WTC11 (cell line): ENCODE measurements around the gene CMYA5. TPM values are rescaled to one million over a fixed set of nuclear protein-coding genes. Genes with fewer than 3 reads are reported as not detected.
"Not testable (repeated sequence)": the region's sequence is repeated elsewhere in the genome, so short reads cannot be mapped to it uniquely, and the experiment has no call there.

Experiments used
- ATAC-seq: fragments of 200-7000 bp; cut with Tn5 transposase; 2 replicates; pipeline ENCODE4 v1.10.0; 2021; ENCODE audit warnings: mild to moderate bottlenecking, moderate library complexity
- CTCF ChIA-PET: fragments of 300-600 bp; sonication (Branson Sonifier 250); formaldehyde crosslinking; loops from one replicate; lab custom pipeline; 2021; ENCODE audit warnings: antibody characterized with exemption; lab: Charles Lee
- POLR2A ChIA-PET: fragments of 350-600 bp; sonication (Branson Sonifier 250); formaldehyde crosslinking; loops from one replicate; lab custom pipeline; 2021; ENCODE audit warnings: antibody characterized with exemption; lab: Charles Lee
- DNase-seq: peaks from one replicate; pipeline ENCODE4 v3.0.0; 2021; ENCODE audit warnings: low spot score
- H3K27ac Mint-ChIP-seq: 2 replicates; pipeline ENCODE4 v1.8.0; 2021; ENCODE audit warnings: mixed read lengths
- H3K27me3 Mint-ChIP-seq: 2 replicates; pipeline ENCODE4 v1.8.0; 2021; ENCODE audit warnings: low read depth, mild to moderate bottlenecking, moderate library complexity, mixed read lengths
- H3K36me3 Mint-ChIP-seq: 2 replicates; pipeline ENCODE4 v1.8.0; 2021; ENCODE audit warnings: mixed read lengths
- H3K4me1 Mint-ChIP-seq: 2 replicates; pipeline ENCODE4 v1.8.0; 2022; ENCODE audit warnings: mixed read lengths
- H3K4me3 Mint-ChIP-seq: 2 replicates; pipeline ENCODE4 v1.8.0; 2021; ENCODE audit warnings: mild to moderate bottlenecking, moderate library complexity, mixed read lengths
- H3K9me3 Mint-ChIP-seq: 2 replicates; pipeline ENCODE4 v1.8.0; 2021; ENCODE audit warnings: mixed read lengths
- CREM ChIP-seq: sonication (generic); formaldehyde crosslinking; IDR thresholded peaks from 2 replicates; pipeline ENCODE4 v1.8.1; 2022; ENCODE audit warnings: mild to moderate bottlenecking, missing genetic modification reagents, moderate library complexity
- EMX1 ChIP-seq: fragments of 250-450 bp; sonication (Bioruptor Pico); IDR thresholded peaks from 2 replicates; pipeline ENCODE4 v1.8.0; 2021; ENCODE audit warnings: mild to moderate bottlenecking
- ETV6 ChIP-seq: sonication (generic); formaldehyde crosslinking; IDR thresholded peaks from 2 replicates; pipeline ENCODE4 v1.8.1; 2022; ENCODE audit warnings: mild to moderate bottlenecking, missing genetic modification reagents
- GABPB1 ChIP-seq: sonication (generic); formaldehyde crosslinking; IDR thresholded peaks from 2 replicates; pipeline ENCODE4 v1.8.1; 2023; ENCODE audit warnings: mild to moderate bottlenecking, missing genetic modification reagents
- JAZF1 ChIP-seq: fragments of 250-450 bp; sonication (Bioruptor Pico); IDR thresholded peaks from 2 replicates; pipeline ENCODE4 v1.9.0; 2021; ENCODE audit warnings: moderate library complexity, mild to moderate bottlenecking, inconsistent platforms
- MYBL2 ChIP-seq: sonication (generic); formaldehyde crosslinking; IDR thresholded peaks from 2 replicates; pipeline ENCODE4 v1.8.1; 2023; ENCODE audit warnings: mild to moderate bottlenecking, moderate library complexity, missing genetic modification reagents
- NR2C2 ChIP-seq: sonication (generic); formaldehyde crosslinking; IDR thresholded peaks from 2 replicates; pipeline ENCODE4 v1.8.0; 2022; ENCODE audit warnings: mild to moderate bottlenecking, missing genetic modification reagents
- NR3C1 ChIP-seq: sonication (generic); formaldehyde crosslinking; conservative IDR thresholded peaks from 2 replicates; pipeline ENCODE4 v1.8.1; 2023; ENCODE audit warnings: low read depth, mild to moderate bottlenecking, missing genetic modification reagents
- PRRX2 ChIP-seq: fragments of 250-450 bp; sonication (Bioruptor Pico); IDR thresholded peaks from 2 replicates; pipeline ENCODE4 v1.8.0; 2021; ENCODE audit warnings: mild to moderate bottlenecking
- RELA ChIP-seq: sonication (generic); formaldehyde crosslinking; IDR thresholded peaks from 2 replicates; pipeline ENCODE4 v1.8.1; 2022; ENCODE audit warnings: missing genetic modification reagents, mild to moderate bottlenecking, borderline replicate concordance
- RORB ChIP-seq: fragments of 250-450 bp; sonication (Bioruptor Pico); IDR thresholded peaks from 2 replicates; pipeline ENCODE4 v1.9.0; 2021; ENCODE audit warnings: mild to moderate bottlenecking
- SOX15 ChIP-seq: fragments of 250-450 bp; sonication (Bioruptor Pico); IDR thresholded peaks from 2 replicates; pipeline ENCODE4 v1.9.0; 2021; ENCODE audit warnings: mild to moderate bottlenecking
- TEAD4 ChIP-seq: sonication (generic); formaldehyde crosslinking; IDR thresholded peaks from 2 replicates; pipeline ENCODE4 v1.8.0; 2022; ENCODE audit warnings: mild to moderate bottlenecking, missing genetic modification reagents
- TP53 ChIP-seq: sonication (generic); formaldehyde crosslinking; IDR thresholded peaks from 2 replicates; pipeline ENCODE4 v1.8.1; 2023; ENCODE audit warnings: mild to moderate bottlenecking, missing genetic modification reagents
- ZBTB21 ChIP-seq: sonication (generic); formaldehyde crosslinking; IDR thresholded peaks from 2 replicates; pipeline ENCODE4 v1.8.1; 2023; ENCODE audit warnings: mild to moderate bottlenecking, missing genetic modification reagents, borderline replicate concordance
- ZNF121 ChIP-seq: sonication (generic); formaldehyde crosslinking; IDR thresholded peaks from 2 replicates; pipeline ENCODE4 v1.8.0; 2023; ENCODE audit warnings: missing genetic modification reagents
- ZNF219 ChIP-seq: sonication (generic); formaldehyde crosslinking; IDR thresholded peaks from 2 replicates; pipeline ENCODE4 v1.8.0; 2023; ENCODE audit warnings: missing genetic modification reagents, mild to moderate bottlenecking, borderline replicate concordance
- ZNF232 ChIP-seq: sonication (generic); formaldehyde crosslinking; IDR thresholded peaks from 2 replicates; pipeline ENCODE4 v1.8.0; 2022; ENCODE audit warnings: mild to moderate bottlenecking, missing genetic modification reagents
- ZNF671 ChIP-seq: fragments of 250-450 bp; sonication (Bioruptor Pico); IDR thresholded peaks from 2 replicates; pipeline ENCODE4 v1.8.0; 2021; ENCODE audit warnings: mild to moderate bottlenecking
- total RNA-seq: library from RNA; stranded (reverse); gene quantifications from 3 replicates; pipeline ENCODE4 v1.2.3, GENCODE V29; 2021
- TF ChIP-seq, protein P1 (sequence below): sonication (generic); formaldehyde crosslinking; IDR thresholded peaks from 2 replicates; pipeline ENCODE4 v1.8.1; 2023; ENCODE audit warnings: mild to moderate bottlenecking, missing genetic modification reagents, borderline replicate concordance
- TF ChIP-seq, protein P2 (sequence below): sonication (generic); formaldehyde crosslinking; IDR thresholded peaks from 2 replicates; pipeline ENCODE4 v1.8.1; 2023; ENCODE audit warnings: mild to moderate bottlenecking, missing genetic modification reagents
- TF ChIP-seq, protein P3 (sequence below): sonication (generic); formaldehyde crosslinking; IDR thresholded peaks from 2 replicates; pipeline ENCODE4 v1.8.0; 2022; ENCODE audit warnings: mild to moderate bottlenecking, missing genetic modification reagents
- TF ChIP-seq, protein P4 (sequence below): sonication (generic); formaldehyde crosslinking; IDR thresholded peaks from 2 replicates; pipeline ENCODE4 v1.8.0; 2023; ENCODE audit warnings: missing genetic modification reagents
- TF ChIP-seq, protein P5 (sequence below): sonication (generic); formaldehyde crosslinking; IDR thresholded peaks from 2 replicates; pipeline ENCODE4 v1.8.0; 2022; ENCODE audit warnings: mild to moderate bottlenecking, missing genetic modification reagents
- TF ChIP-seq, protein P6 (sequence below): sonication (generic); formaldehyde crosslinking; IDR thresholded peaks from 2 replicates; pipeline ENCODE4 v1.8.1; 2022; ENCODE audit warnings: low read depth, mild to moderate bottlenecking, moderate library complexity, missing genetic modification reagents, borderline replicate concordance

The CMYA5 gene
- total RNA-seq, 1 experiment from 2014 or later, result 1.2 TPM

DNA sequence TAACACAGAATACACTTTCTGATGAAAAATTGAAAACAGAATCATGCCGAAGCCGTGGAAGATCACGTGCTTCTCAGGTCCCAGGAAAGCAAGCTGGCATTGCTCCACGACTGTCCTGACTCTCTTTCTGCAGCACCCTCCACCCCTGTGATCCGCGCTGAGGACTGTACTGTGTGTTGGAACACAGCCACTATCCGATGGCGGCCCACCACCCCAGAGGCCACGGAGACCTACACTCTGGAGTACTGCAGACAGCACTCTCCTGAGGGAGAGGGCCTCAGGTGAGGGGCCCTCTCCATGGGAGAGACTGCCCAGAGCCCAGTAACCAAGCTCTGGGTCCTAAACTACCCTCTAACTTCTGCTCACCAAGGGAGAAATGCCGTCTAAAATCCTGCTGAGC is 73.3 kb downstream of the CMYA5 start:
- H3K9me3 Mint-ChIP-seq, result peaks cover 14% of the 10 kb centered on the region
- CTCF ChIA-PET, result interaction anchor here (1.5 to 2.1 kb wide), 2 partner anchors 11 to 60 kb away, joined by 3 to 14 read pairs; no protein-coding TSS in a partner anchor
- H3K4me1 Mint-ChIP-seq, result no peaks in the 10 kb centered on the region
- TF ChIP-seq PRRX2 (CRISPR knock-in tag) (no peak), ZBTB21 (CRISPR knock-in tag) (no peak), NR2C2 (CRISPR knock-in tag) (no peak), ZNF121 (no peak), ZNF219 (CRISPR knock-in tag) (no peak), RELA (no peak), GABPB1 (CRISPR knock-in tag) (no peak), ZNF232 (CRISPR knock-in tag) (no peak), RORB (CRISPR knock-in tag) (no peak), JAZF1 (CRISPR knock-in tag) (no peak), ETV6 (CRISPR knock-in tag) (no peak), TEAD4 (CRISPR knock-in tag) (no peak), TP53 (CRISPR knock-in tag) (no peak), NR3C1 (CRISPR knock-in tag) (no peak), MYBL2 (CRISPR knock-in tag) (no peak)
- TF ChIP-seq, protein P1, sequence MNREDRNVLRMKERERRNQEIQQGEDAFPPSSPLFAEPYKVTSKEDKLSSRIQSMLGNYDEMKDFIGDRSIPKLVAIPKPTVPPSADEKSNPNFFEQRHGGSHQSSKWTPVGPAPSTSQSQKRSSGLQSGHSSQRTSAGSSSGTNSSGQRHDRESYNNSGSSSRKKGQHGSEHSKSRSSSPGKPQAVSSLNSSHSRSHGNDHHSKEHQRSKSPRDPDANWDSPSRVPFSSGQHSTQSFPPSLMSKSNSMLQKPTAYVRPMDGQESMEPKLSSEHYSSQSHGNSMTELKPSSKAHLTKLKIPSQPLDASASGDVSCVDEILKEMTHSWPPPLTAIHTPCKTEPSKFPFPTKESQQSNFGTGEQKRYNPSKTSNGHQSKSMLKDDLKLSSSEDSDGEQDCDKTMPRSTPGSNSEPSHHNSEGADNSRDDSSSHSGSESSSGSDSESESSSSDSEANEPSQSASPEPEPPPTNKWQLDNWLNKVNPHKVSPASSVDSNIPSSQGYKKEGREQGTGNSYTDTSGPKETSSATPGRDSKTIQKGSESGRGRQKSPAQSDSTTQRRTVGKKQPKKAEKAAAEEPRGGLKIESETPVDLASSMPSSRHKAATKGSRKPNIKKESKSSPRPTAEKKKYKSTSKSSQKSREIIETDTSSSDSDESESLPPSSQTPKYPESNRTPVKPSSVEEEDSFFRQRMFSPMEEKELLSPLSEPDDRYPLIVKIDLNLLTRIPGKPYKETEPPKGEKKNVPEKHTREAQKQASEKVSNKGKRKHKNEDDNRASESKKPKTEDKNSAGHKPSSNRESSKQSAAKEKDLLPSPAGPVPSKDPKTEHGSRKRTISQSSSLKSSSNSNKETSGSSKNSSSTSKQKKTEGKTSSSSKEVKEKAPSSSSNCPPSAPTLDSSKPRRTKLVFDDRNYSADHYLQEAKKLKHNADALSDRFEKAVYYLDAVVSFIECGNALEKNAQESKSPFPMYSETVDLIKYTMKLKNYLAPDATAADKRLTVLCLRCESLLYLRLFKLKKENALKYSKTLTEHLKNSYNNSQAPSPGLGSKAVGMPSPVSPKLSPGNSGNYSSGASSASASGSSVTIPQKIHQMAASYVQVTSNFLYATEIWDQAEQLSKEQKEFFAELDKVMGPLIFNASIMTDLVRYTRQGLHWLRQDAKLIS, result no peak
- TF ChIP-seq, protein P2, sequence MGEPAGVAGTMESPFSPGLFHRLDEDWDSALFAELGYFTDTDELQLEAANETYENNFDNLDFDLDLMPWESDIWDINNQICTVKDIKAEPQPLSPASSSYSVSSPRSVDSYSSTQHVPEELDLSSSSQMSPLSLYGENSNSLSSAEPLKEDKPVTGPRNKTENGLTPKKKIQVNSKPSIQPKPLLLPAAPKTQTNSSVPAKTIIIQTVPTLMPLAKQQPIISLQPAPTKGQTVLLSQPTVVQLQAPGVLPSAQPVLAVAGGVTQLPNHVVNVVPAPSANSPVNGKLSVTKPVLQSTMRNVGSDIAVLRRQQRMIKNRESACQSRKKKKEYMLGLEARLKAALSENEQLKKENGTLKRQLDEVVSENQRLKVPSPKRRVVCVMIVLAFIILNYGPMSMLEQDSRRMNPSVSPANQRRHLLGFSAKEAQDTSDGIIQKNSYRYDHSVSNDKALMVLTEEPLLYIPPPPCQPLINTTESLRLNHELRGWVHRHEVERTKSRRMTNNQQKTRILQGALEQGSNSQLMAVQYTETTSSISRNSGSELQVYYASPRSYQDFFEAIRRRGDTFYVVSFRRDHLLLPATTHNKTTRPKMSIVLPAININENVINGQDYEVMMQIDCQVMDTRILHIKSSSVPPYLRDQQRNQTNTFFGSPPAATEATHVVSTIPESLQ (CRISPR knock-in tag), result no peak
- TF ChIP-seq, protein P3, sequence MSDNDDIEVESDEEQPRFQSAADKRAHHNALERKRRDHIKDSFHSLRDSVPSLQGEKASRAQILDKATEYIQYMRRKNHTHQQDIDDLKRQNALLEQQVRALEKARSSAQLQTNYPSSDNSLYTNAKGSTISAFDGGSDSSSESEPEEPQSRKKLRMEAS (CRISPR knock-in tag), result no peak
- TF ChIP-seq, all 79 proteins: peak for 0
- Mint-ChIP-seq H3K27me3 (peaks cover under 1% of the 10 kb centered on the region), H3K36me3 (peaks cover under 1% of the 10 kb centered on the region), H3K4me3 (no peak overlapping the region), H3K27ac (no peak overlapping the region)
- DNase-seq (no peak), ATAC-seq (no peak)
- POLR2A ChIA-PET, result no interaction called here

DNA sequence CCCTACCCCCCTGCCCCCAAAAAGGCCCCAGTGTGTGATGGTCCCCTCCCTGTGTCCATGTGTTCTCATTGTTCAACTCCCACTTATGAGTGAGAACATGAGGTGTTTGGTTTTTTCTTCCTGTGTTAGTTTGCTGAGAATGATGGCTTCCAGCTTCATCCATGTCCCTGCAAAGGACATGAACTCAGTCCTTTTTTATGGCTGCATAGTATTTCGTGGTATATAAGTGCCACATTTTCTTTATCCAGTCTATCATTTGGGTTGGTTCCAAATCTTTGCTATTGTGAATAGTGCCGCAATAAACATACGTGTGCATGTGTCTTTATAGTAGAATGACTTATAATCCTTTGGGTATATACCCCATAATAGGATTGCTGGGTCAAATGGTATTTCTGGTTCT is 74.5 kb downstream of the CMYA5 start:
- H3K4me1 Mint-ChIP-seq, H3K4me3 Mint-ChIP-seq, DNase-seq, H3K27me3 Mint-ChIP-seq, ATAC-seq, POLR2A ChIA-PET, H3K27ac Mint-ChIP-seq: not testable (repeated sequence)
- CTCF ChIA-PET, result interaction anchor here (2.1 kb wide), 1 partner anchor 10 kb away, joined by 14 read pairs; no protein-coding TSS in a partner anchor
- Mint-ChIP-seq H3K36me3 (peaks cover 12% of the 10 kb centered on the region), H3K9me3 (peaks cover 27% of the 10 kb centered on the region)

DNA sequence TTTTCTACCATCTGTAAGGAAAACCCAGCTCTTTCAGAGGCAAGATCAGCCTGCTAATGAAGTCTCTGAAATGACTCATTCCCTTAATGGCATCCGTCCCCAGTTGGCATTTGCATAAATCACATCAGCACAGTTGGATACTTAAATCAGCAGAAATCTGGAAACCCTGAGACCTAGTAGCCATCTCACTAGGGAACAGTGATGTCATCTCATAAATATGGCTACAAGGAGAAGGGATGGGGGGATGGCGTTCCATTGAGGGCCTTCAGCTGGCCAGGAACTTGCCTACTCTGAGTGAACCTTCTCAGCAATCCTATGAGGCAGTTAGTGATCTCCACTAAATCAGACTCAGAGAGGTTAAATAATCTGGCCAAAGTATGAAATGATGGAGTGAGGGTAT is 81.8 kb downstream of the CMYA5 start:
- peaks cover 10% of the 10 kb centered on the region for H3K4me1 Mint-ChIP-seq
- H3K27me3 Mint-ChIP-seq, result peaks cover 12% of the 10 kb centered on the region
- DNase-seq (no peak), ATAC-seq (no peak)
- peaks cover 26% of the 10 kb centered on the region for H3K36me3 Mint-ChIP-seq
- no peak overlapping the region for H3K27ac Mint-ChIP-seq
- peaks cover 37% of the 10 kb centered on the region for H3K9me3 Mint-ChIP-seq
- no peak overlapping the region for H3K4me3 Mint-ChIP-seq
- POLR2A ChIA-PET, result no interaction called here
- CTCF ChIA-PET, result no interaction called here
- TF ChIP-seq EMX1, result no peak
- no peak for TF ChIP-seq ZNF671 (CRISPR knock-in tag)
- no peak for TF ChIP-seq ZNF219 (CRISPR knock-in tag)
- TF ChIP-seq TP53 (CRISPR knock-in tag), result no peak
- no peak for TF ChIP-seq CREM
- TF ChIP-seq, protein P4, sequence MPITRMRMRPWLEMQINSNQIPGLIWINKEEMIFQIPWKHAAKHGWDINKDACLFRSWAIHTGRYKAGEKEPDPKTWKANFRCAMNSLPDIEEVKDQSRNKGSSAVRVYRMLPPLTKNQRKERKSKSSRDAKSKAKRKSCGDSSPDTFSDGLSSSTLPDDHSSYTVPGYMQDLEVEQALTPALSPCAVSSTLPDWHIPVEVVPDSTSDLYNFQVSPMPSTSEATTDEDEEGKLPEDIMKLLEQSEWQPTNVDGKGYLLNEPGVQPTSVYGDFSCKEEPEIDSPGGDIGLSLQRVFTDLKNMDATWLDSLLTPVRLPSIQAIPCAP (CRISPR knock-in tag), result no peak
- TF ChIP-seq, protein P5, sequence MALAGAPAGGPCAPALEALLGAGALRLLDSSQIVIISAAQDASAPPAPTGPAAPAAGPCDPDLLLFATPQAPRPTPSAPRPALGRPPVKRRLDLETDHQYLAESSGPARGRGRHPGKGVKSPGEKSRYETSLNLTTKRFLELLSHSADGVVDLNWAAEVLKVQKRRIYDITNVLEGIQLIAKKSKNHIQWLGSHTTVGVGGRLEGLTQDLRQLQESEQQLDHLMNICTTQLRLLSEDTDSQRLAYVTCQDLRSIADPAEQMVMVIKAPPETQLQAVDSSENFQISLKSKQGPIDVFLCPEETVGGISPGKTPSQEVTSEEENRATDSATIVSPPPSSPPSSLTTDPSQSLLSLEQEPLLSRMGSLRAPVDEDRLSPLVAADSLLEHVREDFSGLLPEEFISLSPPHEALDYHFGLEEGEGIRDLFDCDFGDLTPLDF (CRISPR knock-in tag), result no peak
- TF ChIP-seq SOX15 (CRISPR knock-in tag), result no peak
- TF ChIP-seq, protein P6, sequence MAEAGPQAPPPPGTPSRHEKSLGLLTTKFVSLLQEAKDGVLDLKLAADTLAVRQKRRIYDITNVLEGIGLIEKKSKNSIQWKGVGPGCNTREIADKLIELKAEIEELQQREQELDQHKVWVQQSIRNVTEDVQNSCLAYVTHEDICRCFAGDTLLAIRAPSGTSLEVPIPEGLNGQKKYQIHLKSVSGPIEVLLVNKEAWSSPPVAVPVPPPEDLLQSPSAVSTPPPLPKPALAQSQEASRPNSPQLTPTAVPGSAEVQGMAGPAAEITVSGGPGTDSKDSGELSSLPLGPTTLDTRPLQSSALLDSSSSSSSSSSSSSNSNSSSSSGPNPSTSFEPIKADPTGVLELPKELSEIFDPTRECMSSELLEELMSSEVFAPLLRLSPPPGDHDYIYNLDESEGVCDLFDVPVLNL (CRISPR knock-in tag), result no peak
